NCI-H1417 (cell line): ENCODE measurements around the gene PXMP4.
A peak's percentile ranks its signal among the peaks of the same experiment; 100 is the strongest.

Source experiments
- DNase-seq, 3 experiments: peaks; one replicate each; lab custom pipeline; 2025; lab: John Stamatoyannopoulos, UW

PXMP4 gene

DNA sequence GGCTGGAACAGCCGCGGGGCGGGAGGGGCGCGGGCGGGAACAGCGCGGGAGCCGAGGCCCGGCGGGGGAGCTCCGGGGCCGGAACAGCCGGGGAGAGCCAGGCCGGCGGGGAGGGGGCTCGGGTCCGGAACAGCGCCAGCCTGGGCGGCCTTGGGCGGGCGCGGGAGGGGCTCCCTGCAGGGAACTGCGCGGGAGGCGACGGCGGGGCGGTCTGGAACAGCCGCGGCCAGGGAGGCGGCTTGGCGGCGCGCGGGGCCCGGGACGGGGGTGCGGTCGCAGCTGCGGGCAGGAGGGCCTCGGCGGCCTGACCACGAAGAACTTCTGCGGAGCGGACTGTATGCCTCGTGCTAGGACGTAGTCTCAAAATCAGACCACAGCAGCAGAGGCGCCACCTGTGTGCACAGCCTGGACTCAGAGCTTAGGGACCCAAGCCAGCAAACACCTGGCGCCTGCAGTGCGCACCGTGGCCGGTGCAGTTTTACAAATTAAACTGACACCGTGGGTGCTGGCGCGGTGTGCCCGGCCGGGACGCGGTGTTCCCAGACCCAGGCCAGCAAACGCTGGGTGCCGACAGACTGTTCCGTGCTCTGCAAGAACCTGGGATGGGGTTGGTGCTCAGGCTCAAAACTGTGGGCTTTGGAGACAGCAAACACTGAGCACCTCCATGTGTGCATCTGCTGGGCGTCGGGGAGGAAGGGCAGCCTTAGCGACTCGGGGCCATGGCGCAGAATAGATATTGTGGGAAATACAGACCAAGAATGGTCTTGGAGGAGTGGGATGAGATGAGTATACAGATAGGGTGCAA, 12.3 kb upstream of the PXMP4 start:
- DNase-seq: peak; percentile 73 to 96 (median 93)

DNA sequence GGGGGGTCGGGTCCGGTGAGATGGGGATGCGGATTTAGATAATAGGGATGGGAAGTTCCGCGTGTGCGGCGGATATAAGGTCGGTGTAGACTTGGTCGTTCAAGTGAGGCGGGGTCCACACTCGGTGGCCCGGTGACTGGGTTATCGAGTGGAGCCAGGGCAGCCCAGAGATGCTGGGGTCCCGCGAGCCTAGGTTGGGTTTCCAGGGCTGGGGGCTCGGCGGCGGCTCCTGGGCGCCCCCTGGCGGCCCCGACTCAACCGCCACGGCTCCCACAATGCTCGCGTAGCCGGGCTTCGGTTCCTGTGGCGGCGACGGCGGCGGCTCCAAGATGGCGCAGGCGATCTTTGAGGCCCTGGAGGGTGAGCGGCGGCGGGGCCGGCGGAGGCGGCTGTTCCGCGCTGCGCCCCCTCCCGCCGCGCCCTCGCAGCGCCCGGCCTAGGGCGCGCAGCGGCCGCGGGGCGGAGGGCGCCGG, 11.6 kb upstream of the PXMP4 start, which contains the start of gene ZNF341:
Gene ZNF341, plus strand, starts transcription at position 304 of the 473 bp plus-strand sequence. Its CDS starts 26 bp downstream, at position 330.
- peak in 2 of 3 experiments; percentile 92 to 96 for DNase-seq

DNA sequence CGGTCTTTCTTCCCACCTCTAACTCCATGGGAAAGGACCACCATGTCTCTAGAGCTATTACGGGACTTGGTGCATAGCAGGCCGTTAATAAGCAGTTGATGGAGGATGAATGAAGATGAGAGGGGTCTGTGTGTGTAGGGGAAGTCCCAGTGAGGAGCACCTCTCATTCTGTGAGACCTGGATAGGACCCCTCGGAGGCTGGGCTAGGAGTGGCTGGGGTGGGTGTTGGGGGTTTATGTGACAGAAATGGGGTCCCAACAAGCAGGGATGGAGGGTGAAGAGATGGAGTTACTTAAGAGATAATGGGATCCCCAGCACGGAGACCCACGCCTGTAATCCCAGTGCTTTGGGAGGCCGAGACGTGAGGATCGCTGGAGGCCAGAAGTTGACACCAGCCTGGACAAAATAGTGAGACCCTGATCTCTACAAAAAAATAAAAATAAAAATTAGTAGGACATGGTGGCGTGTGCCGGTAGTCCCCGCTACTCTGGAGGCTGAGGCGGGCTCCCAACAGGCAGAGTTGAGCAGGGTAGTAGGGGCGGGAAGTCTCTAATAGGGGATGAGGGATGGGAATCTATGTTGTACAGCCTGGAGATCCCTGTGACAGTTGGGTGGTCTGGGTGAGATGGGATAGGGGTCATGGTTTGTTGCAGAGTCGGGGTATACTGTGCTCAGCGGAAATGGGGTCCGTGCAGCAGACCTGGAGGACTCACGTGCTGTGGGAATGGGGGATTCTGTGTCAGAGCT, 11.0 kb upstream of the PXMP4 start:
- no peak for DNase-seq

DNA sequence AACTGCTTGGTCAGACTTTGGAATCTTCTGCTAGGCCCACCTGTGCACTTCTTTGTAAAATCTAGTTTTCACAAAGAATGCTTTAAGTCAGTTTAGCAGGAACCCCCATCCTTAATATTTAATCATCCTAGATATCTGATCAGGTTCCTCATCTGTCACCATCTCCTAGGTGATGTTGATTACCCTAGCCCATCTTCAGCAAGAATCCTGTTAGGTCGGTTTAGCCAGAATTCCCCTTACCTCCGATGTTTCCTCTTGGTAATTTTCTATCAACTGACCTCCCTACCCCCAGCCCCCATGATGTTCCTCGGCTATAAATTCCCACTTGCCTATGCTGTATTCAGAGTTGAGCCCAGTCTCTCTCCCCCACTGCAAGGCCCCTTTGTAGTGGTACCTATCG, 9.0 kb upstream of the PXMP4 start:
- no peak for DNase-seq

DNA sequence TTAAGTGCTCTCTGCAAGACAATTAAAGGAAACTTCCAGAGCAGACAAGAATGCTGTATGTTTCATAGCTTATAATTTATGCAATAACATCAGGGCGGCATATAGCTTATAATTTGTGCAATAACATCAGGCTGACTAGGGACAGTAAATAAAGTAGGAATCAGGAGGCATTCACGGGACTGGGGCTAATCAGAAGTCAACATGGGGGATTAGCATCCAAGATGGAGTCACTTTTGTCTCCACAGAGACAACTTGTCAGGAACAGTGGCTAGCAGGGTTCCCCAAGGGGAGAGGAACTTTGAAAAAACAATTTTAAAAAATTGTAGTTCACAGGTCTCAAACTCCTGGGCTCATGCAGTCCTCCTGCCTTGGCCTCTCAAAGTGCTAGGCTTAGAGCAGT, 8.4 kb upstream of the PXMP4 start:
- DNase-seq: no peak

DNA sequence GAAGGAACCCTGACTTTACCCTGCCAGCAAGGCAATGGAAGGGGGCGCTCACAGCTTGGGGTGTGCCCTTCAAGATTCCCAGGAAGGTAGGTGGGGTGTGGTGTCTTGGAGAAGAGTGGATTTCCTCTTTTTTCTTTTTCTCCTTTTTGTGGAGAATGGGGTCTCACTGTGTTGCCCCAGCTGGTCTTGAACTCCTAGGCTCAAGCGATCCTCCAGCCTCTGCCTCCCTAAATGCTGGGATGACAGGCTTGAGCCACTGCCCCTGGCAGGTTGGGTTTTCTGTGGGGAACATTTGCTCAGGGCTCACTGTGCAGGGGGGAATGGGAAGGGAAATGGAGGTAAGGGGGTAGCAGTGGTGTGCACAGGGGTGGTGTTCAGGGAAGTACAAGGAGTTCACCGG, 7.7 kb upstream of the PXMP4 start:
- no peak for DNase-seq

DNA sequence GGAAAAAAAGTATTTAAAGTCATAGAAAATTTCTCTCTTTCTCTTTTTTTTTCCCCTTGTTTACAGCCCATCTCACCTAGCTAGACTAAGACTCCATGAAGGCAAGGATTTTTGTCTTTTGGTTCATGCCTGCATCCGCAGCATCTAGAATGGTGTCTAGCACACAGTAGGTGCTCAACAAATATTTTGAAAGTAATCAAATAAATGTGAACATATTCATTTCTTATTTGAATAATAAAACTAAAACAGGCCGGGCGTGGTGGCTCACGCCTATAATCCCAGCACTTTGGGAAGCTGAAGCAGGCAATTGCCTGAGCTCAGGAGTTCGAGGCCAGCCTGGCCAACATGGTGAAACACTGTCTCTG, 7.0 kb upstream of the PXMP4 start:
- no peak for DNase-seq

DNA sequence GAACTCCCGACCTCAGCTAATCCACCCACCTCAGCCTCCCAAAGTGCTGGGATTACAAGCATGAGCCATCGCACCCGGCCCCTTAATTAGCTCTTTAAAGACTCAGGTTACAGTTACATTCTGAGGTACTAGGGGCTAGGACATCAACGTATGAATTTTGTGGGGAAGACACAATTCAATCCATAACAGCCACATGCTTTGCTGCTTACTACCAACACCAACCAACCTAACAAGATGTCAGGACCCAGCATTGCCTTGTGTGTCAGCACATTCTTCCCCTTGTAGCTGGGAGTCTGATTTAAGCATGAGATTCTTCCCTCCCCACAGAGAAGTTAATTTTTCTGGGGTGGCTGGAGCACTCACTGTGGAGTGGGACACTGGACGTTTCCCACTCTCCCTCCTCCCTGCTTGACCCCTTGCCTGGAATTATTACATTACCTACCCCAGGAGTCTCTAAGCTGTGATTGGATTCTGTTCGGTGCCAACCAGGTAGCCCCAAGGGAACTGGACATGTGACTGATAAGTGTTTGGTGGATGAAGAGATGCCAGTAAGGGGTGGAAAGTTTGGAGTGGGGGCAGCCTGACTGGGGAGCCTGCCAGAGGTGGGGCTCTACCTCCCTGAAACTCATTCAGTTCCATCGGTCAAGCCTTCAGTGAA, 5.6 kb upstream of the PXMP4 start:
- DNase-seq: no peak

DNA sequence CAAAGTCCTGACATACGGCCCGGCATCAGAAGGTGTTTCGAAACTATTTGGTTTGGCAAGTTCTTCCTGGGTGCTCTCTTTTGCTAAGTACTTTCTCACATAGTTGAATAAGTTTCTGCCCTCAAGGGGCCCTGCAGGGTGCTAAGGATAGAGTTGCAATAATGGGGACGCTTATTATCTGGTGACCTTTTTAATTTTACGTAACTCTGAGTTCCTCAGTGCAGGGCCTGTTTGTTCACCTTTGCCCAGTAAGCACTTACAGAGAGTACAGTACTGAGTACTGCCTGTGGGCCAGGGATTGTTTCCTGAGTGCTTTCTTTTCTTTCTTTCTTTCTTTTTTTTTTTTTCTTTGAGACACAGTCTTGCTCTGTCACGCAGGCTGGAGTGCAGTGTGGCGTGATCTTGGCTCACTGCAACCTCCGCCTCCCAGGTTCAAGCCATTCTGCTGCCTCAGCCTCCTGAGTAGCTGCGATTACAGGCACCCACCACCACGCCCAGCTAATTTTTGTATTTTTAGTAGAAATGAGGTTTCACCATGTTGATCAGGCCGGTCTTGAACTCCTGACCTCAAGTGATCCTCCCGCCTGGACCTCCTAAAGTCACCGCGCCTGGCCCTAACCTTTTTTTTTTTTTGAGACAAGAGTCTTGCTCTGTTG, 4.5 kb upstream of the PXMP4 start:
- DNase-seq: no peak

DNA sequence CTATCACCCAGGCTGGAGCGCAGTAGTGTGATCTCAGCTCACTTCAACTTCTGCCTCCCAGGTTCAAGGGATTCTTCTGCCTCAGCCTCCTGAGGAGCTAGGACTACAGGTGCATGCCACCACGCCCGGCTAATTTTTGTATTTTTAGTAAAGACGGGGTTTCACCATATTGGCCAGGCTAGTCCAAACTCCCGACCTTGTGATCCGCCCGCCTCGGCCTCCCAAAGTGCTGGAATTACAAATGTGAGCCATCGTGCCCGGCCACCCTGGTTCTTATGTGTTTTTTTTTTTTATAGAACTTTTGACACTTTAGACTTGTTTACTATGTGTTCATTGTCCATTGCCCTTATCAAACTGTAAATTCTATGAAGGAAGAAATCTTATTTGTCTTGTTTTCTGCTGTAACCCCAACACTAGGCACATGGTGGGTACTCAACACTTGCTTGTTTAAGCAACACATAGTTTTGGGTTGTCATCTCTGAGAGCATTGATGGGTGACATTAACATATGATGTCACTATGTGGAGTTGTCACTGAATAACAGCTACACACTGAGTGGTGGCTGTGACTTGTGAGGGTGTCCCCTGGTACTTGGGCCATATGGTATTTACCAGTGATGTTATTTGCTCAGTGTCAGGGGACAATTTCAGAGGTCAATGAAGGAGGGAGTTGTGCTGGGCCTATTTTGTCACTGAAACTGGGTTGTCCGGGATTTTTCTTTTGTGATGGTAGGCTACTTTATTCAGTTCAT, 1.5 kb upstream of the PXMP4 start:
- no peak for DNase-seq

DNA sequence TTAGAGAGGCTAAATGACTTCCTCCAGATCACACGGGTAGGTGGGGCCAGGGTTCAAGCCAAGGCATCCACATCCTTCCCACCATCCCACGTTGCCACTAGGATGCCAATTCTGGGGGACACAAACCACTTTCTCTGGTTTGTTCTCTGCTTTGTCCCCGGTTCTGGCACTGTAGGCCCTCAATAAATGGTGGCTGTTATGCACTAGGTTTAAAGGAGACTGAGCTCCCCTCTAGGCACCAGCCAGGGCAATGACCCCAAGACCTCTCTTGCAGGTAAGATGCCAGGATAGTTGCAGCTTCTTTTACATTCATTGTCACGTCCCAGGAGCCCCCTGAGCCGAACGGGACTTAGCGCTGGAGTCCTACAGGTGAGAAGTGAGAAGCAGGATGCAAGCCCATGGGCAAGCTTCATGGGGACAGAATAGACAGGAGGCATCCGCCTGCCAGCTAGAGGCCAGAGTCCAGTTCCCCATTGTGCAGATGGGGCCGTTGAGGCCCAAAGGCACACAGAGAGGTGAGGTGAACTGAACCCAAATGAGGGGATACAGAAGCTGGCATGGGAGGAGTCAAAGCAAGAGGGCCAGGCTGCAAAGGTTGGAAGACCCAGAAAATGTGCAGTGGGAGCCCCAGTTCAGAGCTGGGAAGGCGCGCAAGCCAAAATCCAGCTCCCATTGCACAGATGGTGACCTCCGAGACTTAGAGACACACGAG, 677 bp downstream of the PXMP4 start:
- peak in 1 of 3 experiments; percentile 65 for DNase-seq

DNA sequence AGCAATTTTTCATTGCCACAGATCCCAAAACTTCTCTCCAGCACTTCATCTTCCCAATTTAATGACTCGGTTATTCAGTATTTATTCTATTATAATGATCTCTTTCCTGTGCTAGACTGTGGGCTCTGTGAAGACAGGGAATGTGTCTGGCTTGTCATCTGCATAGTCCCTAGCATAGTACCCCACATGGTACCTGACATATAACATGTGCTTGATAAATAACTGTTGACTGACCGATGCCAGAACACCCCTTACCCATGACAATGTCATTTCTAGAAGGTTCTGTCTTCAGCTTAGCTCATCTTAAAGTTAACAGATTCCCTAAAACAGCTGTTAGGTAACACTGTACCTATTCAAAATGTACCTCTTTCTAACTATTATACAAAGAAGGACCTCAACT, 3.6 kb downstream of the PXMP4 start:
- DNase-seq: no peak

DNA sequence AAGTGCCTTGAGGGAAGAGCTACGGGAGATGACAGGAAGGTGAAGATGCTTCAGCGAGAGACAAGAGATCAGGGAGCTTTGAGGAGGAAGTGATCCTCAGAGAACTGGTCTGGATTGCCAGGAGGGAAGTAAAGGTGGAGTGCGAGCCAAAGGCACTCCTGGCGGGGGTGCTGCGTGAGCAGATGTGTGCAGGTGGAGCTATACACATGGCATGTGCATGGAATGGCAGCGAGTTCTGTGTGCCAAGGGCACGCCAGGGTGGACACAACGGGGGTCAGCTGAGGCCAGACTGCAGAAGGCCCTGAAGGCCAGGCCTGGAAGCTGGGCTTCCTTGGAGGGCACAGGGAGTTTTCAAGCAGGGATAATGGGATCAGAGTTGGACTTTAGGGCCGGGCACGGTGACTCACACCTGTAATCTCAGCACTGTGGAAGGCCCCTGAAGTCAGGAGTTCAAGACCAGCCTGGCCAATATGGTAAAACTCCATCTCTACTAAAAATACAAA, 6.2 kb downstream of the PXMP4 start:
- no peak for DNase-seq

DNA sequence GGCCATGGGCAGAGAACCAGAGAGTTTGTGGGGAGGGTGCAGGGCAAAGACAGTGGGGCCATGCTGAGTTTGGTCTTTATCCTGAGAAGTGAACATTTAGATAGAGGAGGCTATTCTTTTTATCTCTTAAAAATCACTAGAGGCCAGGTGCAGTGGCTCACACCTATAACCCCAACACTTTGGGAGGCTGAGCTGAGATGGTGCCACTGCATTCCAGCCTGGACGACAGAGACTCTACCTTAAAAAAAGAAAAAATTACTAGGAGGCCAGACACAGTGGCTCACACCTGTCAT, 8.7 kb downstream of the PXMP4 start:
- DNase-seq: no peak

DNA sequence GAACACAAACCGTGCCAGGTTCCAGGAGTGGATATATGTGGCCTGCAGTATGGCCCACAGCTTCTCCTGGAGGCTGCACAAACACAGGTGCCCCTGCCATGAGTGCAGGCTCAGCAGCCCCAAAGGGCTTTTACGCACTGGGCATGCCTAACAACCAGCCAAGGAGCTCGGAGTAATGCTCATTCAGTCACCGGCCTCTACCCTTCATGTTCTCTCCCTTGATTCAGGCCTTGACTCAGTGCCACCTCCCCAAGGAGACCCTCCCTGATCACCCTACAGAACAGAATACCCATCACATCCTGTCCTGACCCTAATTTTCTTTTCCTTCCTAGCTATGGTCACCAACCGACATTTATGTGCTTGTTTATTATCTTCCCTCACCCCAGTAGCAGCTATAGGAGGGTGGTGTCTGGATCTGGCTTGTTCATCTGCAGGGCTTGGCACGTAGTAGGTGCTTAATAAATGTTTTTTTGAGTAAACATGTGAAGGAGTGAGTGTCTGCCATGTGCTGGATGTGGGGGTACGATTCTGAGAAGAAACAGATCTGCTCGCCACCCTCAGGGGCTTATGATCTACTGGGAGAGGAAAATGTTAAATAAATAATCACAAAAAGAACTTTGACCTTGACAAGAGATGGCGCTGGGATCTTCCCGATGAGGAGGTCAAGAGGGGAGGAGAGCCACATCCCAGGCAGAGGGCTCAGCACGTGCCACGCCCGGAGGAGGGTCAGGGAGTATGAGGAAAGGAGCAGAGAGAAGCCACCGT, 9.2 kb downstream of the PXMP4 start:
- DNase-seq: no peak

DNA sequence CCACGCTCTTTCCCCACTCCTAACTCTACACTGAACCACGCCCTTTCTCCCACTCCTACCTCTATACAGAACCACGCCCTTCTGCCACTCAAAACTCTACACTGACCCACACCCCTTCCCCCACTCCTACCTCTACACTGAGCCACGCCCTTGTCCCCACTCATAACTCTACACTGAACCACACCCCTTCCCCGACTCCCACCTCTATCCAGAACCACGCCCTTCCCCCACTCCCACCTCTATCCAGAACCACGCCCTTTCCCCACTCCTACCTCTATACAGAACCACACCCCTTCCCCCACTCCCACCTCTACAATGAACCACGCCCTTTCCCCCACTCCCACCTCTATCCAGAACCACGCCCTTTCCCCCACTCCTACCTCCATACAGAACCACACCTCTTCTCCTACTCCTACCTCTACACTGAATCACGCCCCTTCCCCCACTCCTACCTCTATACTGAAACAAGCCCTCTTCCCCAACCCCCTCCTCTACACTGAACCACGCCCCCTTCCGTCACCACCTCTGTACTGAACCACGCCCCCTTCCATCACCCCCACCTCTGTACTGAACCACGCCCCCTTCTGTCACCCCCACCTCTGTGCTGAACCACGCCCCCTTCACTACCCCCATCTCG, 10.1 kb downstream of the PXMP4 start:
- DNase-seq: no peak

DNA sequence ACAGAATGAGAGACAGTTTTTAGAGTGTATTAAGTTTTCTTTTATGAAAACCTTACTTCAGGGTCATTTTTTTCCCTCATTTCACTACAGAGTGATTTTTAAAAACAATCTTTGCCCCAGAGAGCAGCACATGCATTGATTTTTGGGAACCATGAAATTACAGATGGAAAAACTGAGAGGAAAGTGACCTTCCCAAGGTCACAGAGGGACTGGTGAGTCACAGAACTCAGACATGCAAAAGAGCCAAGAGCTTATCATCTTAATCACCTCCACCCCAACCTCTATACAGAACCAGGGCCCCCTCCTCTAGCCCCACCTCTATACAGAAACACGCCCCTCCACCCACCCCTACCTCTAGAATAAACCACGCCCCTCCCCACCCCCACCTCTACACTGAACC, 10.7 kb downstream of the PXMP4 start:
- no peak for DNase-seq

DNA sequence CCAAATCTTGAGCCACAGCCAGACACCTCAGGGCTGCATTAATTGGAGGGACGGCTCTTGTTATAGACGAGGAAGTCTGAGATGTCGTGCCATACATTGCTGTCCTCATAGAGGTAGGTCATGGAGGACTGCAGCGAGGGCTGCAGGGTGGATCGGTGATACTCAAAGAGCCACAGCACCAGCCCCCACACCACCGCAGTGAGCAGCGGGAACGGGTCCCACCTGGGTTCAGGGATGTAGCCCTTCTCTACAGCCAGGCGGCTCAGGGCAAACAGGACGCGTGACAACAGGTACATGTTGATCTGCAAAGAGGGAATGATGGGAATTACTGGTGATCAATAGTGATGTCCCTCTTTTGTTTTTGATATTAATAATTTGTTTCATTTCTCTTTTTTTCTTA, 12.4 kb downstream of the PXMP4 start:
- no peak for DNase-seq

DNA sequence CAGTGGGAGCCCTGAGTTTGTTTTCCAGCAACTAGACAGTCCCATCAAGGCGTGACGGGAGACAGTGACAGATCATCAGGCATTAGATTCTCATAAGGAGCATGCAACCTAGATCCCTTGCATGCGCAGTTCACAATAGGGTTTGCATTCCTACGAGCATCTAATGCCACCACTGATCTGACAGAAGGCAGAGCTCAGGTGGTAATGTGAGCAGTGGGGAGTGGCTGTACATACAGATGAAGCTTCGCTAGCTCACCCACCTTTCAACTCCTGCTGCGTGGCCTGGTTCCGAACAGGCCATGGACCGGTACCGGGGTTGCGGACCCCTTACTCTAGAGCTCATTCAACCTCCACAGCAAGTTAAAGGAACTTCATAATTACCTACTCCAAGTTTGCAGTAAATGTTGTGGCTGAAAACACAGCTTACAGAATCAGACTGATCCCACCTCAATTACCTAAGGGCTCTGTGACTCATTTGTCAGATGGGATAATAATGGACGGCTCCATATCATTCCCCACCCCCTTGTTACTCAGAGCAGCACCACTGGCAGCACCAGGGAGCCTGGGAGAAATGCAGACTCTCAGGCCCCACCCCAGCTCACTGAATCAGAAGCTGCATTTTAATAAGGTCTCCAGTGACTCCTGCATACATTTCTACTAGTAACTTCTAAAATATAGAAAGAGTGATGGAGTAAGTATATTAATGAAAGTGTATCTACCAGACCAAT, 15.7 kb downstream of the PXMP4 start:
- no peak for DNase-seq
